Aorta (tissue), 5 donors: ENCODE measurements around the gene PCDH15. TPM values are rescaled to one million over a fixed set of nuclear protein-coding genes. Genes with fewer than 3 reads are reported as not detected.

Source experiments
- ATAC-seq: fragments of 200-7000 bp; cut with Tn5 transposase; one replicate; pipeline ENCODE4 v1.9.1; 2022; ENCODE audit warnings: moderate library complexity; ENCODE audit not compliant: low FRiP score
- DNase-seq, 2 donors: peaks; one replicate each; pipeline ENCODE4 v3.0.0-alpha.2; 2020
- H3K27ac ChIP-seq, 2 donors: one replicate each; pipeline ENCODE4 v1.5.1; 2013; ENCODE audit warnings: low read length in 2 of 2, mild to moderate bottlenecking in 2 of 2, moderate library complexity in 2 of 2, control low read depth in 1 of 2, inconsistent platforms in 1 of 2, low read depth in 1 of 2
- H3K27me3 ChIP-seq, 2 donors: one replicate each; pipeline ENCODE4 v1.6.1; 2013; ENCODE audit warnings: control low read depth in 1 of 2, low read length in 1 of 2, mild to moderate bottlenecking in 1 of 2, moderate library complexity in 1 of 2; ENCODE audit not compliant: insufficient read depth in 2 of 2, control insufficient read depth in 1 of 2
- H3K36me3 ChIP-seq, 2 donors: one replicate each; pipeline ENCODE4 v1.6.1; 2013; ENCODE audit warnings: control low read depth in 1 of 2, low read length in 1 of 2, mild to moderate bottlenecking in 1 of 2; ENCODE audit not compliant: insufficient read depth in 2 of 2, control insufficient read depth in 1 of 2
- H3K4me1 ChIP-seq, 2 donors: one replicate each; pipeline ENCODE4 v1.6.1; 2013; ENCODE audit warnings: low read length in 2 of 2, control low read depth in 1 of 2, mild to moderate bottlenecking in 1 of 2, moderate library complexity in 1 of 2; ENCODE audit not compliant: insufficient read depth in 2 of 2, control insufficient read depth in 1 of 2
- H3K4me3 ChIP-seq, 2 donors: one replicate each; pipeline ENCODE4 v1.5.1; 2013; ENCODE audit warnings: low read length in 2 of 2, control low read depth in 1 of 2, mild to moderate bottlenecking in 1 of 2
- H3K9me3 ChIP-seq: one replicate; pipeline ENCODE4 v1.6.1; 2013; ENCODE audit warnings: mild to moderate bottlenecking, low read length; ENCODE audit not compliant: control insufficient read depth
- WGBS, 2 donors: extraction: QIAGEN DNeasy Blood & Tissue Kit; methylation state at CpG; one replicate each; pipeline ENCODE4 v1.1.7; 2013; 5-methylcytosine and 5-hydroxymethylcytosine counted together
- intact Hi-C, 2 donors: fragments of 100-400 bp; cut with DNase I; formaldehyde crosslinking; loops; one replicate each; pipeline versions ENCODE4 v1.14.2 to v1.15.0; 2022
- polyA plus RNA-seq, 2 donors: library from polyadenylated mRNA; stranded (reverse); fragments of 200-250 nt; gene quantifications; one replicate each; pipeline ENCODE4 v1.2.3, GENCODE V29; 2013
- total RNA-seq, 2 donors: library from RNA; stranded (reverse); fragmentation: NEBNext Ultra II Directional; extraction: Animal tissue kit (Norgen Biotek cat#: 25700); gene quantifications; one replicate each; pipeline ENCODE4 v1.2.1, GENCODE V29; 2021
- donor health status: healthy with polysubstance abuse.
- donor health status: Bipolar disorder and iron deficiency.
- donor health status: DM: no; HTN: no; CAD: no.
- donor health status: DM: no; HTN: no; CAD: no.
- donor health status: DM: yes; HTN: yes; CAD: no.

PCDH15 gene
- total and polyA plus RNA-seq, 4 donors, result 0.09 TPM; not detected in 3

DNA sequence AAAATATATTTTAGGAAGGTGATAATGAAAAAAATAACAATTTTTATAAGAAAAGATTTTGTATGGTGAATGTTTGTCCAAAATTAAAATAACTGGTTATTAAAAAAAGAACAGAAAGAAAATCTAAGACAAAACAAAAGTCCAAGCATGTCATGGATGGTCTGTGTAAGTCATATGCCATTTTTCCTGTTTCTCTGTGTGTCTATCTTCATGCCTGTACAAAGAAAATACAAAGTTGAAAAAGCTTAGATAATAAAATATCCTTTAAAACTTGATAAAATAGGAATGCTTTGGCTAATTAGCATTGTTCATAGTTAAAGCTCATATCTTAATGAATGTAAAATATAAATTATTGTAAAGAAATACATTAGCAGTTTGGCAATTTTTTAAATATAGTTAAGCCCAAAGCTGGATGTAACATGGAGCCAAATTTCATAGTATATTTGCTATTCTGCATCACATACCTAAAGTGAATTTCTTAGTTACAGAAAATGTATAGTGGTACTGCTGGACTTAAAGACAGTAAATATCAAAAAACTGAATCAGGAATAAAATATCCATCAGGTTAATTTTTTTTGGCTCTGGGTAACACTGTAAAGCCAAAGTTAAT lies 661.1 kb downstream of the PCDH15 start:
- Histone ChIP-seq H3K4me1 (no peaks in the 10 kb centered on the region), H3K27me3 (no peaks in the 10 kb centered on the region), H3K9me3 (no peaks in the 10 kb centered on the region), H3K4me3 (no peak overlapping the region), H3K36me3 (no peaks in the 10 kb centered on the region), H3K27ac (no peak overlapping the region)
- DNase-seq (no peak), ATAC-seq (no peak)
- intact Hi-C loops, result no loop called here

DNA sequence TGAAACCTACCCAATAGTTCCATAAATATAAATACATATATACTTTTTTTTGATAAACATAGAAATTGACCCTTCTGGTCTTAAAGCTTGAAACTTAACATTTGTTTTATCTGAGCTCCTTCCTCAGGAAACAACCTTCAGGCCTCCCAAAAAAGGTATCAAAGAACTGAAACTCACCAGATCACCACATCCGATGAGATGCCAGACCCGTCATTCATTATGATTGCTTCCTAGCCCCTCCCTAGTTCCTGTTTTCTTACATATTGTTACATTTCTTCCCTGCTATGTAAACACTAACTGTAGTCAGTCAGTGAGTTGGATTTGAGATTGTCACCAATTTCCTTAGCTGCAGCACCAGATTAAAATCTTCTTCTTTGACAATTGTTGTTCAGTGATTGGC lies 663.6 kb downstream of the PCDH15 start:
- intact Hi-C loops, result no loop called here
- no peaks in the 10 kb centered on the region for H3K36me3 ChIP-seq
- DNase-seq (no peak), ATAC-seq (no peak)
- H3K4me1 ChIP-seq, result no peaks in the 10 kb centered on the region
- H3K27ac ChIP-seq, result no peak overlapping the region
- H3K27me3 ChIP-seq, result no peaks in the 10 kb centered on the region
- whole genome bisulfite sequencing, 2 donors, result 87 to 88% methylated on average over 2 of the region's 2 CpGs
- no peak overlapping the region for H3K4me3 ChIP-seq
- no peaks in the 10 kb centered on the region for H3K9me3 ChIP-seq

DNA sequence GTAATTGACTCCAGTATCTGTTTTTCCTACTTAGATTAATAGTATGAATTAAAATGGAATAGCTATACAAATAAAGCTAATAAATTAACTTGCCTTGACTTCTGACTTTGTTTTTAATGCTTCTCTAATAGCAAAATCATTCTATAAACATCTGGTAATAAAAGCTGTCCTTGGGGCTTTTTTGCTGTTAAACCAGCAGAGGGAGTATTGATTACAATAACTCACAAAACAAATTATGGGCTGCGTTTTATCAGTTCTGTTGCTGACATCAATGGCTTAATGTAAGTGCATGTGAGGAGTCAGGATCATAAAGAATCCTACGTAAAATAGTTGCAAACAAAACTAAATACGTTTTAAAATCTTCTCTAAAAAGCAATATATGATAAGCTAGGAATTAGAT lies 667.8 kb downstream of the PCDH15 start:
- Histone ChIP-seq H3K36me3 (no peaks in the 10 kb centered on the region), H3K4me1 (no peaks in the 10 kb centered on the region), H3K27ac (no peak overlapping the region), H3K27me3 (no peaks in the 10 kb centered on the region), H3K4me3 (no peak overlapping the region), H3K9me3 (no peaks in the 10 kb centered on the region)
- DNase-seq, result no peak
- no peak for ATAC-seq
- WGBS, 2 donors, result 32 to 43% methylated on average over 3 of the region's 3 CpGs
- intact Hi-C loops, result no loop called here

DNA sequence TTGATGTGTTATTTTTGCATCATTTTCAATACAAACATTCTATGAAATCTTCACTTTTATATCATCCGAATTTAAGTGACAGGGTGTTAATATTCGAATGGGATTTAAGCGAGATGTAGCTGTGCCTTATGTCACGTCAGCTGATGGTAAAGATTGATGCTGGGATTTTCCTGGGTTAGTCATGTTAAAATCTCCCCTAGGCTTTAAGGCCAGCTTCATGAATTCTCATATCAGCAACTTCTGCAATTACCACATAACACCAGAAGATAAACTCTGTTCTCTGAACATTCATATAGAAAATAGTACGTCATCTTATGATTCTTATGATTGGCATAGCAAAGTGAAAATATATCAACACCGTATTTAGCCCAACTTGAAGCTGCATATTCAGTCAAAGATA lies 669.2 kb downstream of the PCDH15 start:
- H3K27me3 ChIP-seq, result no peaks in the 10 kb centered on the region
- H3K36me3 ChIP-seq, result no peaks in the 10 kb centered on the region
- H3K27ac ChIP-seq, result no peak overlapping the region
- no peak for DNase-seq
- intact Hi-C loops, result no loop called here
- no peaks in the 10 kb centered on the region for H3K4me1 ChIP-seq
- no peak for ATAC-seq
- WGBS, 2 donors, result 15 to 29% methylated on average over 6 of the region's 6 CpGs
- no peak overlapping the region for H3K4me3 ChIP-seq
- H3K9me3 ChIP-seq, result no peaks in the 10 kb centered on the region

DNA sequence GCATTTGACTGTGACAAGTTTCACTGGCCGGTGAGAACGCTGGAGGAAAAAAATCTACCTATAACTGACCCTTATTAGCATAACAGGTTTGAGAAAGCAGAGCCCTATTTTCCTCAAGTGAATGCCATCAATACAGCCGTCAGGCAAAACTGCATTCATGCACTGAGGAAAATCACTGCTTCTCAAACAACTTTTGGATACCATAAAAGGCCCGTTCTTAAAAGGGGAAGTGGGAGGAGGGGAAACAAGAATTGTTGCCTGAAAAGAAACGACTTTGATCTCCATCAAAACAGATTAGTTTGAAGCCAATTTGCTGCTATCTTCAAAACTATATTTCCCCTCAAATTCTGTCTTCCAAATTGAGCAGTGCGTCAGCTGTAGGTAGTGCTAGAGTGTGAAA lies 670.6 kb downstream of the PCDH15 start:
- DNase-seq (no peak), ATAC-seq (no peak)
- WGBS, 2 donors, result 65 to 67% methylated on average over 6 of the region's 6 CpGs
- intact Hi-C loops, result no loop called here
- Histone ChIP-seq H3K4me3 (no peak overlapping the region), H3K4me1 (no peaks in the 10 kb centered on the region), H3K36me3 (no peaks in the 10 kb centered on the region), H3K9me3 (no peaks in the 10 kb centered on the region), H3K27me3 (no peaks in the 10 kb centered on the region), H3K27ac (no peak overlapping the region)

DNA sequence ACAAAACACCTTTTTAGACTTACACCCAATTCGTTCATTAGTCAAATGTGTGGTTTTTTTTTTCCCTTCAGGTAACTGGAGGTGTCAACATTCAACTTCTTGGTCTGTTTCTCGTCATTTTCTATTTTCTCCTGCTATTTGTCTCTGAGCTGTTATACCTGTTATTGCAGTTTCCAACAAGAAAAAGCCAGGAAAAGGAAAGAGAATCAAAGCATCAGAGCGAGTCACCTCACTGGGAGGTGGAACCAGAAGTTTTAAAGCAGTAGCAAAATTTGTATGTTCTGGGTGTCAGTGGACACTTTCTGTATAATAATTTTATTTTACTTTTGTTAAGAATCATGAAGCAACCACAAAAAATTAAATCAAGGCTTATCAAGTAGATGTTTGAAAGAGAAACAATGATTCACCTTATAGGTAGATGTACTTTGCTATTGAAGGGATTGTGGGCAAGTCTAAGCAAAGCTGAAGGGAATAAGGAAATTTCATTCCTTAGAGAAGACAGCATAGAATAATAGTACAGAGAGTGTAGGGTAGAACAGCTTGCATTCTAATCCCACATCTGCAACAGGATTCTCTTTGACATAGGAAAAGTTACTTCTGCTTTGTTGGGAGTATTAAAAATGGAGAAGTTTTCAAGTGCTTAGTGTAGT lies 675.8 kb downstream of the PCDH15 start:
- ATAC-seq, result no peak
- Histone ChIP-seq H3K27ac (no peak overlapping the region), H3K4me1 (no peaks in the 10 kb centered on the region), H3K4me3 (no peak overlapping the region), H3K9me3 (no peaks in the 10 kb centered on the region), H3K27me3 (no peaks in the 10 kb centered on the region), H3K36me3 (no peaks in the 10 kb centered on the region)
- intact Hi-C loops, result no loop called here
- 22 to 33% methylated on average over 3 of the region's 3 CpGs for WGBS, 2 donors
- DNase-seq, result no peak

DNA sequence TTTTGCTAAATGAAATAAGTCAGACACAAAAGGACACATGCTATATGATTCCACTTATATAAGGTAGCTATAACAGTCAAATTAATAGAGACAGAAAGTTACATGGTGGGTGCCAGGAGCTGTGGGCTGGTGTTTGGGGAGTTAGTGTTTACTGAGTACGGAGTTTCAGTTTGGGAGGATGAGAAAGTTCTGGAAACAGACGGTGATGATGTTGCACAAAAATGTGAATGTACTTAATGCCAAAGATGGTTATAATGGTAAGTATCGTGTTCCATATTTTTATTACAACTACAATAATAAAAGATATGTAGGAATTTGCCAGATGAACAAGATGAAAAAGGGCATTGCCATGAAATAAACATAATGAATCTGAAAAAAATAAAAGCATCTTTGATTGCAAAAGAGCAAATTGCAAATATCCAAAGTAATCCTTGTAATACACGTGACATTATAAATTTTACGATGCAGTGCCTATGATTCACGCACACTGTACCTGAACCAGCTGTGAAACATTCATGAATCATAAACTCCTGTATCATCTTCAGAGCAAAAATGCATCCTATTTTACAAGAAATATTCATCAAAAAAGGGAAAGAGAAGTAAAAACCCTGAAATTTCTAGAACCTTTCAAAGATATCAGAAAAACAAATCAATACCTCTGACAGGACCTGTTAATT lies 676.7 kb downstream of the PCDH15 start:
- ATAC-seq, result no peak
- WGBS, 2 donors, result 45 to 50% methylated on average over 6 of the region's 6 CpGs
- intact Hi-C loops, result no loop called here

DNA sequence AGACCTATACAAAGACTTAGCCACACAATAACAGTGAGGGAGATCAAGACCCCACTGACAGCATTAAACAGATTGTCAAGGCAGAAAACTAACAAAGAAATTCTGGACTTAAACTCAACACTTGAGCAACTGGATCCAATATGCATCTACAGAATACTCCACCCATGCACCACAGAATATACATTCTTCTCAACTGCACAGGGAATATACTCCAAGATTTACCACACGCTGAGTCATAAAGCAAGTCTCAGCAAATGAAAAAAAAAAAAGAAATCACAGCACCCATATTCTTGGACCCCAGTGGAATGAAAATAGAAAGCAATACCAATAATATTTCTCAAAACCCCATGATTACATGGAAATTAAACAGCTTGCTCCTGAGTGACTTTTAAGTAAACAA lies 680.2 kb downstream of the PCDH15 start:
- no peak for DNase-seq
- H3K9me3 ChIP-seq, result no peaks in the 10 kb centered on the region
- no peaks in the 10 kb centered on the region for H3K36me3 ChIP-seq
- 41 to 44% methylated on average over 1 of the region's 1 CpG for WGBS, 2 donors
- no peak overlapping the region for H3K27ac ChIP-seq
- intact Hi-C loops, result no loop called here
- H3K4me3 ChIP-seq, result no peak overlapping the region
- H3K4me1 ChIP-seq, result no peaks in the 10 kb centered on the region
- no peaks in the 10 kb centered on the region for H3K27me3 ChIP-seq
- ATAC-seq, result no peak

More for the DNA sequence above, 676.7 kb downstream of the PCDH15 start:
- Histone ChIP-seq H3K4me1 (no peaks in the 10 kb centered on the region), H3K4me3 (no peak overlapping the region), H3K27me3 (no peaks in the 10 kb centered on the region), H3K9me3 (no peaks in the 10 kb centered on the region), H3K36me3 (no peaks in the 10 kb centered on the region), H3K27ac (no peak overlapping the region)
- DNase-seq, result no peak

DNA sequence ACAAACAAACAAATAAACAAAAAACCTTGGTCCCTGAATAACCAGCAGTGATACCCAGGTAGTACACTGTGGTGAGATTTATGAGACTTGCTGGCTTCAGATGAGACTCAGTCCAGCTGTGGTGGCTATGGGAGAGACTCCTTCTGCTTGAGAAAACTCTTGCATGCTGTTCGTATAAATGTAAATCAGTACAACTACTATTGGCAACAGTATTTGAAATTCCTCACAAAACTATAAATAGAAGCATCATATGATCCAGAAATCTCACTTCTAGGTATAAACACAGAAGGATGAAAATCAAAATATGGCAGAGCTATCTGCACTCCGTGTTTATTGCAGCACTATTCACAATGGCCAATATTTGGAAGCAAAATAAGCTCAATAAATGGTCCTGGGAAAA lies 692.1 kb downstream of the PCDH15 start:
- ATAC-seq (no peak), DNase-seq (no peak)
- Histone ChIP-seq H3K27me3 (peaks cover 0 to 2% of the 10 kb centered on the region in 2 donors), H3K9me3 (peaks cover under 1% of the 10 kb centered on the region), H3K36me3 (no peaks in the 10 kb centered on the region), H3K4me3 (no peak overlapping the region), H3K4me1 (no peaks in the 10 kb centered on the region), H3K27ac (no peak overlapping the region)
- intact Hi-C loops, result no loop called here
- WGBS, 2 donors, result 51 to 61% methylated on average over 2 of the region's 2 CpGs
